NCI-H774 (cell line): ENCODE data around the gene UNC13C.
A peak's percentile ranks its signal among the peaks of the same experiment; 100 is the strongest.
"Not testable (repeated sequence)": the region's sequence is repeated elsewhere in the genome, so short reads cannot be mapped to it uniquely, and the experiment has no call there.

Source experiments
- DNase-seq: peaks from one replicate; lab custom pipeline; 2025; lab: John Stamatoyannopoulos, UW

Gene UNC13C

GRCh38 chr15:53978253-53978906, at the start of gene UNC13C:
TSS of gene UNC13C (plus strand) at chr15:53978441. CDS start at chr15:54012904, 34,463 bp downstream.
- DNase-seq: peak; percentile 24

GRCh38 chr15:53936137-53936536, 42.1 kb upstream of the UNC13C start:
- DNase-seq: no peak

DNA sequence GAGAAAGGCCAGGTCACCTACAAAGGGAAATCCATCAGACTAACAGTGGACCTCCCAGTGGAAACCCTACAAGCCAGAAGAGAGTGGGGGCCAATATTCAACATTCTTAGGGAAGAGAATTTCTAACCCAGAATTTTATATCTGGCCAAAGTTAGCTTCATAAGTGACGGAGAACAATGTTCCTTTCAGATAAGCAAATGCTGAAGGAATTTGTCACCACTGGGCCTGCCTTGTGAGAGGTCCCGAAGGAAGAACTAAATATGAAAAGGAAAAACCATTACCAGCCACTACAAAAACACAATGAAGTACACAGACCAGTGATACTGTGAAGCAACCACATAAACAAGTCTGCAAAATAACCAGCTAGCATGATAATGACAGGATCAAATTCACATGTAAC, 40.6 kb upstream of the UNC13C start:
- DNase-seq: not testable (repeated sequence)

- DNase-seq: no peak
These were observed 27.7 kb upstream of the UNC13C start for GRCh38 chr15:53950572-53950971.

DNA sequence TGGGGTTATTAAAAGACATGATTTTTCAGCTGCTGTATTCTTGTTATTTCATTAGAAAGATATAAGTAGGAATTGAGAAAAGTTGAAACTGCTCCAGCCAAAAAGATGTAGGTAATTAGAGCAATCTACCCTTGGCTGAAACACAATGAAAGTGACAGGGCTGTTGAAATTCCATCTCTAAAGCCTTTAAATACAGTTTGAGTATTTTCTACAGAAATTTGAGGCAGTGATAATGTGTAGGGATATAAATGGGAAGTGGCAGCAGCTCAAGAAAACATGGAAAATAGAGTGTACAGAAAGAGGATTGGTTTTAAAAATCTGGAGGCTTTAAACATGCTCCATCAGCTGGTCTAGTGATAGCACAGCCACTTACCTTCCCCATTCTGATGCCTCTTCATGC, 22.8 kb upstream of the UNC13C start:
- no peak for DNase-seq

DNA sequence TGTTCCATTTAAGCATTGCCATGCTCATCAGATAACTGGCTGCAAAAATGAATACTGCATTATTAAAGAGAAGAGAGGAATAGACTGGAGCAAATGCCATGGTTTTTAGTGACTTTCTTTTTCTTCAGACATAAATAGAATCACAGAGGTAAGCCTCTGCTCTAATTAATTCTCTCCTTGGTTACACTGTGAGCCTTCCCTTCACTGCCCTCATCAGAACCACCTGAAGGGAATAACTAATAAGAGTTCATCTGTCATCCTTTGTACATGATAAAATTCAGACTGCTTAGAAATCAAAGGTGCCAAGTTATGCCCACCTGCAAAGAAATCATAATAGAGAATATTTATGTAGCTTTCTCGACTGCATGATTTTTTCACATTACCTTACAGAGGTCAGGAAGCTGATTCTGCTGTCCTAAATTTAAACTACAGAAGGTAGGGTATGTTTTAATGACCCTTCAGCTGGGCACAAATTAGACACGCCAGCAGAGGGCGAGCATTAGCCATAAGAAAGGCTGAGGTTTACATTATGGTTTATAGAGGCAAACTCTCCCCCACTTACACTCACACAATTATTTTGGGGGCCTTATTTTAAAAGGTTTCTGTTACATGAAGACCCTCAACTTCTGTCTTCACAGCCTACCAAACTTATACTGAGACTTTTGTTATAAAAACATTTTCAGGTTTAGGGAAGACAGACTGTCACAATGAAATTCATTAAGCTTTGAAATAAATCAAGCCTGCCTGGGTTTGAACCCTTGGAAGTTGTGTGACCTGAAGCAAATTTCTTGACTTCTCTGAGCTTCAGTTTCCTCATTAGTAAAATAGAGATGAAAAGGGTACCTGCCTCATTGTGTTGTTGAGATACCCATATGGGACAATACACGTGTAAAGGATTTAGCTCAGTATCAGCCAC, 15.3 kb upstream of the UNC13C start:
- DNase-seq: peak; percentile 3

DNA sequence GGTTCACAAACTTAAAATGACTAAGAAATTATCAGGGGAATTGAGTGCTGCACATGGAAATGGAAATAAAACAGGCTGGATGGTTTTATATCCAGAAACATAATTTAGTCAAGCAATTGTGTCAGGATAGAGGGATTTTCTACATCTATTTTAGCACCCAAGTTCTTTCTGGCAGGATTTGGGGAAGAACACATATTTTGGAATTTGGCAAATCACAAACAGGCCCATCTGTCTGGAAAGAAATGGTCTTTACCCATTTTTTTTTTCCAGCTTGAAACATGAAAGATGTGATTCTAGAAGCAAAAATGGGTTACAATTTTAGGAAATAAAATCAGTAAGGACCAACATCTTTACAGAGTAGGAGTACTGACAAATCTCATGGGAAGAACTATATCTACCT, 14.4 kb upstream of the UNC13C start:
- no peak for DNase-seq

DNA sequence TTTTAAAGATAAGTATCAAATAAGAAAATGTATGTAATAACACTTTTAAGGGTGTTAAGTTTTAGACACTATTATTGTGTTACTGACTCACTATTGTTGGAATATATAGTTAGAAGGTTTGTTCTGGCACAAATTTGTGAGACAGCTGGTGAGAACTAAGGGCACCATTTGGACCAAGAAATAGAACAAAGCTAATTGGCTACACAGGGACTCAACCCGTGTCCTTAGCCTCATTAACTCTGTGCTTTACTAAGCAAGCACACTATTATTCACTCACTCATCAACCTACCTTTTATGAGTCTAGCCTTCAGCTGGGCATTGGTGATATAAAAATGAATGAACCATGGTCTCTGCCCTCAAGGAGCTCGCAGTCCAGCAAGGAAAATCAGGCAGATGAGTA, 4.1 kb upstream of the UNC13C start:
- DNase-seq: no peak

GRCh38 chr15:53974813-53975212, 3.4 kb upstream of the UNC13C start:
- no peak for DNase-seq

DNA sequence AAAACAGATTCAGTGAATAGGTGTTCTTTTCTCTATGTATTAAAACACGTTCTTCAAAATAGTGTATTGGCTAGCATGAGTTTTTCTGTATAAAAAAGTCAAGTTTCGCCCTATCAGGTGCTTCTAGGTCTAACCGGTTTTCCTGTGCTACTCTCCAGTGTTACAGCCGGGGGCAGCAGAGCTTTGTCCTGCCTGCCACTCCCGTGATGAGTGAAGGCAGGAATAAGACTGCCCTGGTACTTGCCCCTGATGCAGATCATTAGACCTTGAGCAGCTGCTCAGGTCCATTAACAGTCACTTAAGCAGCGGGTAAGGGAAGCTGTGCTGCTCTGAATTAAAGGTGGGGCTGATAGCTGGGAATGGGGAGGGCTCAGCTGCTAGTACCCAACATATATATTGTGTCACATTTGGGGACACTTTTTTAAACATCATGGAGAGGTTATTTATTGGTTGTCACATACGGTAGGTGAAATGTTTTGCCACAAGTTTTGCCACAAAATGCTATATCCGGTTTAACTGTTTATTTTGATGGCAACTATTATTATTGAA, 1.3 kb upstream of the UNC13C start:
- no peak for DNase-seq

GRCh38 chr15:53979051-53979788, 979 bp downstream of the UNC13C start:
- no peak for DNase-seq

DNA sequence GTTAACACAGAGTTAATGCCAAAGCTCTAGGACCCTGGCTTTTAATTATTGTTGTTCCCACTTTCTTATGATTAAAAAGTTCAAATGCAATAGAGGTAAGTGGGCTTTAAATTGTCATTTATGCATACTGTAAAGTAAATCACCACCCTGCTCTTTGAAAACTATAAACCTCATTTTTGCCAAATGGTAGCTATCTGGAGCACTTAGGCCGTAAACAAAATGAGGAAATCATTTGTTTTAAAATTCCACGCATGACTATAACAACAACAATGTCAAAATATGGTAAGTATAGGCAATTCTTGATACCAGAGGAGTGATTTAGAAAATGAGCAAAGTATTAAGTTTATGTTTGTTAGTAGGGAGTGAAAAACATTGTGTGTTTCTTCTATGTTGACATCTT, 1.8 kb downstream of the UNC13C start:
- DNase-seq: no peak

DNA sequence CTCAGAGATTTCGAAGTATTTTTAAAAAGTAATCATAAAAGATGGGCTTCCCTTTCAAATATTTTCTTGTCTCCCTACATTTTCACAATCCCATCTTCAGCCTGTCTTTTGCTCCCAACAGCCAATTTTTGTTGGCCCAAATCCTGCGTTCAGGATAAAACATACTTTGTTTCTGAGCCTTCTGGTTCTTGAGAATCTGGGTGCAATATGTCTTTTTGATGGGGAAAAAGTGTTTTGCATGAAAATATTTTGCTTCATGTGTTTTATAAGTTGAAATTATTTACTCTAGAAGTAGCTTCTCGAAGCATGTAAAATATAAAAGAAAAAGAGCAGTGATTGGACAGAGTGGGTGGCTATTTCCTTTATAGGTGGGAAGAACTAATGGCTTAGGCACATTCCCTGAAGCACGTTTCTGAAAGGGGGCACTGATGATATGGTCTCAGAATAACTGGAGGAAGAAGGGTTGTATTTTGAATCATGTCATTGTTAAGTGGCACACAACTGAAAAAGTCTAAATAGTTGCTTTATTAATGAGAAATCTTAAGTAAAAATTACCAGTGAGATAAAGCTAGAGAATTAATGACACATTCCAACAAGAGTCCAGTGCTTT, 3.9 kb downstream of the UNC13C start:
- DNase-seq: no peak

DNA sequence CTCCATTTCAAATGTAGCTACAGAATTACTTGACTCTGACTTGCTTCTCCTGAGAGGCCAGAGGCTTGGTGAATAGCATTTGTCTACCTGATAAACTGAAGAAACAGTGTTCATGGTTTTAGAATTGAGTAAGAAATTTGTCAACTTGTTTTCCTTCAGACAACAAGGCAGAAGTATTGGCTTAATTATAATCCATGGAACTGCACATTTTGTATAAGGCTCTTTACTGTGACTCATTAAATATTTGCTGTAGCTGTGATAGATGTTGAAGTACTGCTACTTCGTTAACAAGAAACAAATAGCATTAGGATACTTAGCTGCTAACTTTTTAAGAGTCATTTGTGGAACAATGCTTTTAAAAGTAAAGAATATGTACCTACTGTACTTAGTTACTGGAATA, 4.6 kb downstream of the UNC13C start:
- no peak for DNase-seq

DNA sequence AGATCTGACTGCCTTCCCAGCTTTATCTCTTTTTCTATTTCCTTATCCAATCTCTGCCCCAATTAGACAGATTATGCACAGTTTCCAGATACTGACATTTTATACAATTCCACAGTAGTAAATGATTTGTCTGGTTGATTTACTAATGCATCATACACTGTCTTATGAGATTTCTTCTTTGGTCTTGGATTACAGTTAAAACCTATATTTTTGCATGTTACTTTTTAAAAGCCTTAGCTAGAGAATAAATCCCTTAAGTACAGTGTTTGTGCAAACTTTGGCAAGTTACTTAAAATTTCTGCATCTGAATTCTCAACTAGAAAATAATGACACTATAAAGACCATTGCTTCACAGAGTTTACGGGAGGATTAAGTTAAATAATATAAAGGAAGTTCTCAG, 6.0 kb downstream of the UNC13C start:
- no peak for DNase-seq

DNA sequence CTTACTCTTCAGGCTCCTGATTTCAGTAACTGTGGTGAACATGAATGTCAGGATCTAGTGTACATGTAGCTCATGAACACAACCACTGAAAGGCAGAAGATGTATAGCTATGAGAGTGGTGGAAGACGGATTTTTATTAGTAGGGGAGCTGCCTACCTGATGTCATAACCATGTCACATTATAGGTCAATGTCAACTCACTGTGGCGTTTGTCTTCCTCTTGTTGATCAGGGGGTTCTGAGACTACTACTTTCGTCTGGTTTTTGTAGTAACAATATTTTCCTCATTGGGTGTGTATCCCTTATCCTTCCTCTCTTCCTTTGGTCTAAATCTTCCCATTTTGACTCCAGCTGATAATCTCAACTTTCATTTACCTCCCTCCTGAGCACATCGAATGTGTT, 7.3 kb downstream of the UNC13C start:
- no peak for DNase-seq

- DNase-seq: no peak
These were observed 9.2 kb downstream of the UNC13C start for GRCh38 chr15:53987480-53987879.

DNA sequence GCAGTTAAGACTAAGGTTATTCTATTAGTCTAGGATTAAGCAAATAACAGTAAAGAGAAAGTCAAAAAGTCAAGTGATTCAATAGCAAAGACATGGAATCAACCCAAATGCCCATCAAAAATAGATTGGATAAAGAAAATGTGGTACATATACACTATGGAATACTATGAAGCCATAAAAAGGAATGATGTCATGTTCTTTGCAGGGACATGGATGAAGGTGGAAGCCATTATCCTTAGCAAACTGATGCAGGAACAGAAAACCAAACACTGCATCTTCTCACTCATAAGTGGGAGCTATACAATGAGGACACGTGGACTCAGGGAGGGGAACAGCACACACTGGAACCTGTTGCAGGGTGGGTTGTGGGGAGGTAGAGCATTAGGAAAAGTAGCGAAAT, 29.0 kb downstream of the UNC13C start:
- DNase-seq: no peak

DNA sequence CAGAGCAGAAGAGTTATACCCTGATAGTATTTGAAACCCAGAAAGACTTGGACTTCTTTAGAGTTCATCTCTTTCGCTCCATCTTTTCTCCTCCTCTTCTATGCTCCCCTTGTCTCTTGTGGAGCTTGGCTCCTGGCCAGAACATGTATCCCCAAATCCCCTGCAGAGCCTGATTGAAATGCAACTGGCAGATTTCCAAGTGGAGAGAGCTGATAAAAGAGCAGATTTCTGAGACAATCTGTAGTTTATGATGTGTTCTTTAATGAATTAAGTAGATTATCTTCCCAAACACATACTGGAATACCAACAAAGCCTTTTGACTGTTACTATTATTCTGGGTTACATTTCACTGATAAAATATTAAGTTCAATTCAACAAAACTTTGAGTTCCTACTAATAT, 33.4 kb downstream of the UNC13C start:
- no peak for DNase-seq

- DNase-seq: no peak
These were observed 35.9 kb downstream of the UNC13C start for GRCh38 chr15:54014067-54014655.

DNA sequence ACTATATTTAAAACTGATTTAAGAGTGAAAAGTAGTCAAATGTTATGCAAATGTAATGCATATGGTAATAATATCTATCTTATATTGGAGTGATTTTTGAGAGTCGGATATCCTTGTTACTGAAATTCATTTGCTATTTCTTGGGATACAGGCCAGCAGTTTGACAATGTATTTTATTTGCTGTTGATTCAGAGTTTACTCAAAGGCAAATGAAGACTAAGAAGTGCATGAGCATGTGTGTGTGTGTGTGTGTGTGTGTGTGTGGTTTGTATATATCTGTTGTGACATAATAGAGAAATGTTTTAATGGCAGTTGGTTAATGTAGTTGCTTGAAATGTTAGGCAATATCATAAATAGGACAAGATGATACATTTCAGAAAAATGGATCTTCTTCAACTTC, 39.0 kb downstream of the UNC13C start:
- no peak for DNase-seq

GRCh38 chr15:54017959-54018358, 39.7 kb downstream of the UNC13C start:
- no peak for DNase-seq
